UCSD-AML1 (cell line): ENCODE measurements around the gene SRC.

Experiments
- DNase-seq: peaks from one replicate; lab custom pipeline; 2025; ENCODE audit not compliant: unreplicated experiment; lab: John Stamatoyannopoulos, UW

SRC gene

GRCh38 chr20:37393863-37394542, 48.1 kb downstream of the SRC start:
- no peak for DNase-seq

- no peak for DNase-seq
Observed at GRCh38 chr20:37394543-37395409, 48.8 kb downstream of the SRC start.

GRCh38 chr20:37395410-37395797, 49.5 kb downstream of the SRC start:
- no peak for DNase-seq

- peak; percentile 51 for DNase-seq
Observed at GRCh38 chr20:37395921-37396415, 50.0 kb downstream of the SRC start.

- DNase-seq = peak; percentile 52
Observed at GRCh38 chr20:37396416-37397075, 50.6 kb downstream of the SRC start.

DNA sequence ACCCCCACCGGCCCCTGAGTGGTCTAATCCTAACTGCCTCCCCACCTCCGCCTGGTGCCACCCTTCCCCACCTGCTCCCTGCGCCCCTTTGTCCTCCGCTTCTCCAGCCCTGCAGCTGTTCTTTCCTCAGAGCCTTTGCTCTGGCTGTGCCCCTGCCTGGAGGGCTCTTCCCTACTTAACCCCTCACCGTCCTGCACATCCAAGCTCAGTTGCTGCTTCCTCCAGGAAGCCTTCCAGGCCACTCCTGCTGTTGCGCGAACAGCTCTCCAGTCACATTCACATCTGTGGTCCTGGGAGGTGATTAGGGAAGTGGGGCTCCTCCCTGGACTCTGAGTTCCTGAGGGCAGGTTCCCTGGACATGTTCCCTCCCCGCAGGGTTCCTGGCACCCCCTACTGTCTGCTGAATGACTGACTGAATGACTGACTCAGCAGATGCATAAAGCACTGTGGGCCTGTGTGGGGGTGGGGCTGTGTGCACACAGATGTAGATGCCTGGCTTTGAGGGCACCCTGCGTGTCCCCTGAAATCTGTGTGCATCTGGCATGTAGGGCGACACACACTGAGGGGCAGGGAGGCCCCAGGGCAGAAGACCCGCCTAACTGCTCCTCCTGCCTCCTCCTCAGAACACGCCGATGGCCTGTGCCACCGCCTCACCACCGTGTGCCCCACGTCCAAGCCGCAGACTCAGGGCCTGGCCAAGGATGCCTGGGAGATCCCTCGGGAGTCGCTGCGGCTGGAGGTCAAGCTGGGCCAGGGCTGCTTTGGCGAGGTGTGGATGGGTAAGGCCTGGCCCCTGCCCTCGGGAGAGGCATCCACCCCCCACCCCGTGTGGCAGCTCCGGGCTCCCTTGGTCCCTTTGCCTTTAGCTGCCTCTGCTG, 51.4 kb downstream of the SRC start:
- peak; percentile 37 for DNase-seq

DNA sequence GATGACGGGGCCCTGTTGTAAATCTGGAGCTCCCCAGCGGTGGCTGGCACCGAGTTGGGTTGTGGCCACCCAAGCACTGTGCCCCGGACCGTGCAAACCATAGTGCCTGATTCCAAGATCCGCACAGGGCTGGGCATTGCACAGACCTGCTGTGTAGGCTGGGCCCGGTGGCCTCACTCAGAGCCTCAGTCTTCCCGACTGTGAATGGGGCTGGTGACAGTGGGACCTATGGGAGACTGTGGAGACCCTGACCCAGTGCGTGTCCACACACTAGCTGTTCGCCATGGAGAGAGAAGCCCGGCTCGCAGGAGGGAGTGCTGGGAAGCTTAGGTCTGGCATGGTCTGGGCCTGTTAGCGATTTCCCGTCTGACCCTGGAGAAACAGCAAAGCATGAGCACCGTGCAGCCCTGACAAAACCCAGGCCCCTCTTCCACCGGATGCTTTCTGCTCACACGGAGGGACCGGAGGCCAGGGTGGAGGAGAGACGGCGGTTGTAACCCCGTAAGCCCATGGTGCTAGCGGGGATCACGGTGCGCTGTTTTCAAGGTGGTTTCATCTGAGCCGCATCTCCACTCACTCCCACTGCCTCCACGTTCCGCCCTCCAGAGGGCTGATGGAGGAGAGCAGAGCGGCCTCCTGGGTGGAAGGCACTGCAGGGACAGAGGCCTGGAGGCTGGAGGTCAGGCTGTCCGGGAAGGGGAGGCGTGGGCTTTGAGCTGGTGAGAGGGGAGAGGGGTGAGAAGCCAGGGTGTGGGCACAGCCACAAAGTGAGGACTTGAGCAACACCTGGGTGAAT, 52.2 kb downstream of the SRC start:
- DNase-seq = no peak

DNA sequence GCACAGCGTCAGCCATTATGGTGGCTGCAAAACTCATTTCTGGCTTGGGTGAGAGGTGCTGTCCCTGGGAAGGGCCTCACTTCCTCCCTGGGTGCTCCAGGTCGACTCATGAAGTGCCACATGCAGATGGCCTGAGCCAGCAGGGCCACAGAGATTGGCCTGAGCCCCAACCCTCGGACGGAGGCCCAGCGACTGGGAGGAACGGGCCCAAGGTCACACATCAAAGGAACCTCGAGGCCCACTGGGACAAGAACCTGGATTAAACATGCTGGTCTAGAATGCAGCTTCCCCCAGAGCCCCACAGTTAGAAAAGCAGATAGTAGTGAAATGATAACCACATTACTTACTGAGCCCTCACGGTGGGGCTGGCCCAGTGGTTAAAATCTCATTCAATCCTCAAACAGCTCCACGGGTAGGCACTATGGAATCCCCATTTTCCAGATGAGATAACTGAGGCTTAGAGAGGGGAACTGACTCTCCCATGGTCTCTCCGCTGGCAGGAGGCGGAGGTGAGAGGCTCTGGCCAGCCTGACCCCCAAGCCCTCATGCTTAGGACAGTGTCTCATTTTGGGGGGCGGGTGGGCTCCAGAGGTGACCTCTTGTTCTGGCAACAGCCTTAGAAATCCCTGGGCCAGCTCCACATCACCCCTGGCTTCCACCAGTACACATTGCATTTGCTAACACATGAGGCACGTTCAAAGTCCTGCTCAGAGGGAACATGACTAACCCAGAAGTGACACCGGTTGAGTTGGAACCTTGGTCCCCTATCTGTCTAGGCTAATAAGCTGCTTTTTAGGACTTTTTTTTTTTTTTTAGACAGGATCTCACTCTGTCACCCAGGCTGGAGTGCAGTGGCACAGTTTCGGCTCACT, 53.0 kb downstream of the SRC start:
- DNase-seq = no peak

- no peak for DNase-seq
Observed at GRCh38 chr20:37401282-37401929, 55.5 kb downstream of the SRC start.

DNA sequence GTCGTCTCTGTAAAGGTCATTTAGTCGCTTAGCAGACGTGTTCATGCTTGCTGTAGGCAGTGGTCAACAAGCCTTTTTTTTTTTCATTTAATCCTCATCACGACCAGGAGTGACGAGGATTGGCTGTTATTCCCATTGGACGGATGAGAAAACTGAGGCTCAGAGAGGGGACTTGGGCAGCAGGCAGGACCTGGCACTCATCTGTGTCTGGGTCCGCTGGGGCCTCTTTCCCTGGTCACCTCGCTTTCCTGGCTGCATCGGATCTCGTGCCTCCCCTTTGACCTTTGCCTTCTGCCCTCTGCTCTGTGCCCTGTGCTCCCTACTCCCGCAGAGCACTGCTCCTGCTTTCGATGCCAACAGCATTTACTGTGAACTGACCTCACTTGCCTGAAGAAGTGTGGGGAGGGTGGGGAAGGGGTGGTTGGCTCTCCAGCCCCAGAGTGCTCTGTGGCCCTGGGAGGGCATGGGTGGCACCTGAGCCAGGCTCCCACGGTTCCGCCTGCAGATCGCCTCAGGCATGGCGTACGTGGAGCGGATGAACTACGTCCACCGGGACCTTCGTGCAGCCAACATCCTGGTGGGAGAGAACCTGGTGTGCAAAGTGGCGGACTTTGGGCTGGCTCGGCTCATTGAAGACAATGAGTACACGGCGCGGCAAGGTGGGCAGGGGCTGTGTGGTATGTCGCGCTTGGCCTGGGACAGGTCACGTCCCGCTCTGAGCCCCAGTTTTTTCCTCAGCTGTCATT, 56.2 kb downstream of the SRC start:
- no peak for DNase-seq

DNA sequence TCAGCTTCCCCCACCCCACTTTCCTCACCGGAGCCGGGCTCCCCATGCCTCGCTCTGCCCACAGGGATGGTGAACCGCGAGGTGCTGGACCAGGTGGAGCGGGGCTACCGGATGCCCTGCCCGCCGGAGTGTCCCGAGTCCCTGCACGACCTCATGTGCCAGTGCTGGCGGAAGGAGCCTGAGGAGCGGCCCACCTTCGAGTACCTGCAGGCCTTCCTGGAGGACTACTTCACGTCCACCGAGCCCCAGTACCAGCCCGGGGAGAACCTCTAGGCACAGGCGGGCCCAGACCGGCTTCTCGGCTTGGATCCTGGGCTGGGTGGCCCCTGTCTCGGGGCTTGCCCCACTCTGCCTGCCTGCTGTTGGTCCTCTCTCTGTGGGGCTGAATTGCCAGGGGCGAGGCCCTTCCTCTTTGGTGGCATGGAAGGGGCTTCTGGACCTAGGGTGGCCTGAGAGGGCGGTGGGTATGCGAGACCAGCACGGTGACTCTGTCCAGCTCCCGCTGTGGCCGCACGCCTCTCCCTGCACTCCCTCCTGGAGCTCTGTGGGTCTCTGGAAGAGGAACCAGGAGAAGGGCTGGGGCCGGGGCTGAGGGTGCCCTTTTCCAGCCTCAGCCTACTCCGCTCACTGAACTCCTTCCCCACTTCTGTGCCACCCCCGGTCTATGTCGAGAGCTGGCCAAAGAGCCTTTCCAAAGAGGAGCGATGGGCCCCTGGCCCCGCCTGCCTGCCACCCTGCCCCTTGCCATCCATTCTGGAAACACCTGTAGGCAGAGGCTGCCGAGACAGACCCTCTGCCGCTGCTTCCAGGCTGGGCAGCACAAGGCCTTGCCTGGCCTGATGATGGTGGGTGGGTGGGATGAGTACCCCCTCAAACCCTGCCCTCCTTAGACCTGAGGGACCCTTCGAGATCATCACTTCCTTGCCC, 57.4 kb downstream of the SRC start:
- DNase-seq = no peak

DNA sequence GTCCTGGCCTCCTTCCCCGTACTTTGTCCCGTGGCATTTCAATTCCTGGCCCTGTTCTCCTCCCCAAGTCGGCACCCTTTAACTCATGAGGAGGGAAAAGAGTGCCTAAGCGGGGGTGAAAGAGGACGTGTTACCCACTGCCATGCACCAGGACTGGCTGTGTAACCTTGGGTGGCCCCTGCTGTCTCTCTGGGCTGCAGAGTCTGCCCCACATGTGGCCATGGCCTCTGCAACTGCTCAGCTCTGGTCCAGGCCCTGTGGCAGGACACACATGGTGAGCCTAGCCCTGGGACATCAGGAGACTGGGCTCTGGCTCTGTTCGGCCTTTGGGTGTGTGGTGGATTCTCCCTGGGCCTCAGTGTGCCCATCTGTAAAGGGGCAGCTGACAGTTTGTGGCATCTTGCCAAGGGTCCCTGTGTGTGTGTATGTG, 58.5 kb downstream of the SRC start:
- DNase-seq = no peak

- no peak for DNase-seq
Observed at GRCh38 chr20:37405351-37405897, 59.5 kb downstream of the SRC start.

GRCh38 chr20:37406010-37406998, 60.4 kb downstream of the SRC start:
- DNase-seq = peak; percentile 62

DNA sequence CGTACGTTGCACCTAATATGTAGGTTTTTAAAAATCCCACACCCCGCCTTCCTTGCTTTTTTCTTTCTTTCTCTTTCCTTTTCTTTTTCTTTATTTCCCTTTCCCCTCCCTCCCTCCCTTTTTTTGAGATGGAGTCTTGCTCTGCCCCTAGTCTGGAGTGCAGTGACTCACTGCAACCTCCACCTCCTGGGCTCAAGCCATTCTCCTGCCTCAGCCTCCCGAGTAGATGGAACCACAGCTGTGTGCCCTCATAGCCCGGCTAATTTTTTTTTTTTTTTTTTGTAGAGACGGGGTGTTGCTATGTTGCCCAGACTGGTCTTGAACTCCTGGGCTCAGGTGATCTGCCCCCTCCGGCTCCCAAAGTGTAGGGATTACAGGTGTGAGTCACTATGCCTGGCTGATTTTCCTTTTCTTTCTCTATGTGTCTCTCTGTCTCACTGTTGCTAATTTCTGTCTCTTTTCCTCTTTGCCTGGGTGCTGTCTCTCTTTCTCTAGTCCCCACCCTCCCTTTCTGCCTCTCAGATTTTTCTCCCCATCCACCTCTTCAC, 61.2 kb downstream of the SRC start:
- DNase-seq = no peak
